Measurements from ENCODE around the gene CAMTA1.

The CAMTA1 gene

GRCh38 chr1:7250597-7251453, 465.6 kb downstream of the CAMTA1 start:
- DNase-seq: no peak

GRCh38 chr1:7251454-7251800, 466.2 kb downstream of the CAMTA1 start:
- DNase-seq: no peak

- DNase-seq: no peak
Measured at GRCh38 chr1:7252411-7253117, 467.3 kb downstream of the CAMTA1 start.

GRCh38 chr1:7253118-7253480, 467.8 kb downstream of the CAMTA1 start:
- no peak for DNase-seq

GRCh38 chr1:7253988-7254587, 468.8 kb downstream of the CAMTA1 start:
- DNase-seq: no peak

GRCh38 chr1:7255303-7256058, 470.2 kb downstream of the CAMTA1 start:
- DNase-seq: no peak

GRCh38 chr1:7256526-7256925, 471.3 kb downstream of the CAMTA1 start:
- DNase-seq: no peak

- peak; percentile 83 for DNase-seq
Measured at GRCh38 chr1:7257225-7257624, 472.0 kb downstream of the CAMTA1 start.

GRCh38 chr1:7258589-7259135, 473.4 kb downstream of the CAMTA1 start:
- no peak for DNase-seq

- DNase-seq: no peak
Measured at GRCh38 chr1:7259955-7260354, 474.7 kb downstream of the CAMTA1 start.

GRCh38 chr1:7261490-7261889, 476.2 kb downstream of the CAMTA1 start:
- no peak for DNase-seq

GRCh38 chr1:7262611-7263010, 477.4 kb downstream of the CAMTA1 start:
- peak; percentile 92 for DNase-seq

GRCh38 chr1:7263021-7263960, 478.0 kb downstream of the CAMTA1 start:
- DNase-seq: no peak

GRCh38 chr1:7264101-7264500, 478.8 kb downstream of the CAMTA1 start:
- no peak for DNase-seq

GRCh38 chr1:7265771-7266371, 480.6 kb downstream of the CAMTA1 start:
- DNase-seq: peak; percentile 71

- DNase-seq: no peak
Measured at GRCh38 chr1:7266561-7266960, 481.3 kb downstream of the CAMTA1 start.

GRCh38 chr1:7267493-7267892, 482.2 kb downstream of the CAMTA1 start:
- DNase-seq: no peak

- no peak for DNase-seq
Measured at GRCh38 chr1:7268983-7269382, 483.7 kb downstream of the CAMTA1 start.

- no peak for DNase-seq
Measured at GRCh38 chr1:7269525-7269924, 484.3 kb downstream of the CAMTA1 start.

- DNase-seq: no peak
Measured at GRCh38 chr1:7274256-7274655, 489.0 kb downstream of the CAMTA1 start.

GRCh38 chr1:7278045-7278444, 492.8 kb downstream of the CAMTA1 start:
- peak; percentile 77 for DNase-seq

All from NCI-H187 treated with DMSO at 0.1 percent for 48 hours (cell line).